A673 (cell line): Measurements from ENCODE around the gene ZNF865.

Experiments used
- EZH2 ChIP-seq: fragments of 200-600 bp; sonication (generic); IDR thresholded peaks from 2 replicates; pipeline ENCODE4 v1.6.1; 2017; ENCODE audit warnings: borderline replicate concordance, low read depth, mild to moderate bottlenecking, mixed read lengths, antibody characterized with exemption, low read length; ENCODE audit not compliant: poor library complexity, severe bottlenecking
- TF ChIP-seq, protein P1 (sequence below): fragments of 300-800, 200-600 bp; sonication (generic); conservative IDR thresholded peaks from 2 replicates; pipeline ENCODE4 v1.5.1; 2017; ENCODE audit warnings: low read depth, mild to moderate bottlenecking, antibody characterized with exemption, low read length, moderate library complexity, mixed read lengths

DNA sequence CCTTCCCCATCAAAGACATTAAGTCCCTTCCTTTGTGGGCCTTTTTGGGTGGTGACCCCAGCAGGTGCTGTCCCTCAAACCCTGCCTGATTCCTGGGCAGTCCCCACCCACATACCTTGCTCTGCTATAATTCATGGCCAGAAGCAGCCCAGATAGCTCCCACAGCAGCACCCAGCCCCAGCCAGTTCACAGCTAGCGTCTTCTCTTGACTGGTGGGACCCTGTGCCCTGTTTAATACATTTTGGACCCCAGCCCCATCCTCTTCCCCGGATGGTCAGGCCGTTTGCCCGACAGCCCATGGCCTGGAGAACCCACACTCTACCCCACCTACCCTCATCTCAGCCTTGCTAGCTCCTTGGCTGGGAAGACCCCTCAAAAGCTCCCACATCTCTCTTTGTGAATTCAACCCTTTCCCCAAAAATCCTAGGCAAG is 44.7 kb downstream of the ZNF865 start:
- TF ChIP-seq, protein P1, sequence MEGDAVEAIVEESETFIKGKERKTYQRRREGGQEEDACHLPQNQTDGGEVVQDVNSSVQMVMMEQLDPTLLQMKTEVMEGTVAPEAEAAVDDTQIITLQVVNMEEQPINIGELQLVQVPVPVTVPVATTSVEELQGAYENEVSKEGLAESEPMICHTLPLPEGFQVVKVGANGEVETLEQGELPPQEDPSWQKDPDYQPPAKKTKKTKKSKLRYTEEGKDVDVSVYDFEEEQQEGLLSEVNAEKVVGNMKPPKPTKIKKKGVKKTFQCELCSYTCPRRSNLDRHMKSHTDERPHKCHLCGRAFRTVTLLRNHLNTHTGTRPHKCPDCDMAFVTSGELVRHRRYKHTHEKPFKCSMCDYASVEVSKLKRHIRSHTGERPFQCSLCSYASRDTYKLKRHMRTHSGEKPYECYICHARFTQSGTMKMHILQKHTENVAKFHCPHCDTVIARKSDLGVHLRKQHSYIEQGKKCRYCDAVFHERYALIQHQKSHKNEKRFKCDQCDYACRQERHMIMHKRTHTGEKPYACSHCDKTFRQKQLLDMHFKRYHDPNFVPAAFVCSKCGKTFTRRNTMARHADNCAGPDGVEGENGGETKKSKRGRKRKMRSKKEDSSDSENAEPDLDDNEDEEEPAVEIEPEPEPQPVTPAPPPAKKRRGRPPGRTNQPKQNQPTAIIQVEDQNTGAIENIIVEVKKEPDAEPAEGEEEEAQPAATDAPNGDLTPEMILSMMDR = no peak
- no peak for TF ChIP-seq EZH2
